Naive B cell (primary cell): Measurements from ENCODE around the gene VPS52. TPM values are rescaled to one million over a fixed set of nuclear protein-coding genes. Genes with fewer than 3 reads are reported as not detected.
"Not testable (repeated sequence)": the region's sequence is repeated elsewhere in the genome, so short reads cannot be mapped to it uniquely, and the experiment has no call there.

Experiments
- ATAC-seq, 2 donors: fragments of 150-1000 bp; cut with Tn5 transposase; 2 replicates each; pipeline ENCODE4 v1.10.0; 2021; ENCODE audit warnings: low read depth in 2 of 2, mild to moderate bottlenecking in 2 of 2, moderate library complexity in 2 of 2
- DNase-seq: peaks from one replicate; pipeline ENCODE4 v3.0.0; 2022
- H3K27ac Mint-ChIP-seq, 6 donors: one replicate each; pipeline ENCODE4 v1.8.0; 2020 to 2022; ENCODE audit warnings: mild to moderate bottlenecking in 6 of 6, mixed read lengths in 6 of 6, moderate library complexity in 5 of 6, inconsistent platforms in 2 of 6
- H3K27me3 Mint-ChIP-seq, 3 donors: one replicate each; pipeline ENCODE4 v1.8.0; 2021 to 2022; ENCODE audit warnings: mixed read lengths in 3 of 3, mild to moderate bottlenecking in 1 of 3
- H3K36me3 Mint-ChIP-seq, 2 donors: one replicate each; pipeline ENCODE4 v1.8.0; 2020 to 2022; ENCODE audit warnings: mixed read lengths in 2 of 2, inconsistent platforms in 1 of 2, mild to moderate bottlenecking in 1 of 2
- H3K4me1 Mint-ChIP-seq, 3 donors: one replicate each; pipeline ENCODE4 v1.8.0; 2020 to 2022; ENCODE audit warnings: mixed read lengths in 3 of 3, inconsistent platforms in 1 of 3, mild to moderate bottlenecking in 1 of 3, moderate library complexity in 1 of 3
- H3K4me3 Mint-ChIP-seq, 8 donors: one replicate each; pipeline ENCODE4 v1.8.0; 2020 to 2022; ENCODE audit warnings: mild to moderate bottlenecking in 8 of 8, mixed read lengths in 8 of 8, moderate library complexity in 8 of 8, inconsistent platforms in 2 of 8
- H3K9me3 Mint-ChIP-seq, 7 donors: one replicate each; pipeline ENCODE4 v1.8.0; 2020 to 2022; ENCODE audit warnings: mixed read lengths in 7 of 7, mild to moderate bottlenecking in 5 of 7, inconsistent platforms in 2 of 7, moderate library complexity in 1 of 7
- polyA plus RNA-seq, 6 donors: library from polyadenylated mRNA; unstranded; fragments of 300-500 nt; fragmentation: Illumina TruSeq; gene quantifications; one replicate each; pipeline ENCODE4 v1.2.3, GENCODE V29; 2021; ENCODE audit warnings: low read depth in 6 of 6

Gene VPS52
- polyA plus RNA-seq, 6 donors from 2014 or later: 5.3 to 18.9 (median 14.4) TPM

- Mint-ChIP-seq H3K4me1 (peaks cover 61 to 77% (median 76%) of the 10 kb centered on the region in 3 donors), H3K36me3 (peaks cover 4 to 15% of the 10 kb centered on the region in 2 donors), H3K27ac (peak overlapping the region in 5 of 6 donors; percentile 96 to 99 (median 99)), H3K27me3 (no peaks in the 10 kb centered on the region), H3K9me3 (no peaks in the 10 kb centered on the region), H3K4me3 (peak overlapping the region; percentile 89 to 99 (median 98))
- no peak for ATAC-seq
- DNase-seq: no peak
Measured at GRCh38 chr6:33273129-33273923, 1.6 kb upstream of the VPS52 start.

GRCh38 chr6:33272275-33273128, 826 bp upstream of the VPS52 start:
- peak overlapping the region; percentile 96 to 99 (median 99) for H3K27ac Mint-ChIP-seq
- H3K4me1 Mint-ChIP-seq: peaks cover 54 to 71% (median 68%) of the 10 kb centered on the region in 3 donors
- no peaks in the 10 kb centered on the region for H3K27me3 Mint-ChIP-seq
- H3K9me3 Mint-ChIP-seq: no peaks in the 10 kb centered on the region
- DNase-seq: no peak
- peak in 1 of 2 donors; percentile 0 for ATAC-seq
- H3K4me3 Mint-ChIP-seq: peak overlapping the region; percentile 89 to 99 (median 98)
- peaks cover 11 to 23% of the 10 kb centered on the region in 2 donors for H3K36me3 Mint-ChIP-seq

- Mint-ChIP-seq H3K4me3 (peak overlapping the region; percentile 89 to 99 (median 98)), H3K4me1 (peaks cover 45 to 65% (median 60%) of the 10 kb centered on the region in 3 donors), H3K27ac (peak overlapping the region; percentile 96 to 99 (median 99)), H3K36me3 (peaks cover 20 to 37% of the 10 kb centered on the region in 2 donors), H3K9me3 (no peaks in the 10 kb centered on the region), H3K27me3 (no peaks in the 10 kb centered on the region)
- DNase-seq: no peak
- peak; percentile 23 to 36 for ATAC-seq
Measured at GRCh38 chr6:33271117-33271467, 584 bp downstream of the VPS52 start.

- Mint-ChIP-seq H3K4me1 (peaks cover 1 to 8% (median 5%) of the 10 kb centered on the region in 3 donors), H3K9me3 (no peaks in the 10 kb centered on the region), H3K27me3 (no peaks in the 10 kb centered on the region), H3K27ac (peak overlapping the region in 2 of 6 donors; percentile 60 to 93), H3K36me3 (peaks cover 23 to 29% of the 10 kb centered on the region in 2 donors), H3K4me3 (peak overlapping the region in 1 of 8 donors; percentile 78)
- DNase-seq (no peak), ATAC-seq (no peak)
Measured at GRCh38 chr6:33264015-33264414, 7.7 kb downstream of the VPS52 start.

- peak overlapping the region in 2 of 6 donors; percentile 12 to 17 for H3K27ac Mint-ChIP-seq
- ATAC-seq, H3K4me1 Mint-ChIP-seq, H3K4me3 Mint-ChIP-seq, DNase-seq, H3K27me3 Mint-ChIP-seq, H3K9me3 Mint-ChIP-seq: not testable (repeated sequence)
- H3K36me3 Mint-ChIP-seq: peaks cover 14 to 16% of the 10 kb centered on the region in 2 donors
Measured at GRCh38 chr6:33262490-33262889, 9.2 kb downstream of the VPS52 start.

- ATAC-seq (no peak), DNase-seq (no peak)
- Mint-ChIP-seq H3K36me3 (peaks cover 0 to 7% of the 10 kb centered on the region in 2 donors), H3K4me3 (no peak overlapping the region), H3K4me1 (peaks cover 0 to 5% (median under 1%) of the 10 kb centered on the region in 3 donors), H3K27me3 (no peaks in the 10 kb centered on the region), H3K9me3 (no peaks in the 10 kb centered on the region), H3K27ac (no peak overlapping the region)
Measured at GRCh38 chr6:33259032-33259431, 12.6 kb downstream of the VPS52 start.

GRCh38 chr6:33254591-33254990, 17.1 kb downstream of the VPS52 start:
- Mint-ChIP-seq H3K4me1 (peaks cover 13 to 21% (median 19%) of the 10 kb centered on the region in 3 donors), H3K27ac (no peak overlapping the region), H3K4me3 (no peak overlapping the region), H3K9me3 (no peaks in the 10 kb centered on the region), H3K27me3 (no peaks in the 10 kb centered on the region), H3K36me3 (peaks cover 5 to 7% of the 10 kb centered on the region in 2 donors)
- ATAC-seq (no peak), DNase-seq (no peak)

- peak overlapping the region in 1 of 6 donors; percentile 71 for H3K27ac Mint-ChIP-seq
- H3K27me3 Mint-ChIP-seq: no peaks in the 10 kb centered on the region
- peaks cover 5 to 7% of the 10 kb centered on the region in 2 donors for H3K36me3 Mint-ChIP-seq
- H3K4me1 Mint-ChIP-seq: peaks cover 20 to 40% (median 37%) of the 10 kb centered on the region in 3 donors
- no peak overlapping the region for H3K4me3 Mint-ChIP-seq
- no peaks in the 10 kb centered on the region for H3K9me3 Mint-ChIP-seq
- DNase-seq (no peak), ATAC-seq (no peak)
Measured at GRCh38 chr6:33252759-33253158, 18.9 kb downstream of the VPS52 start.

GRCh38 chr6:33251395-33252012, 20.2 kb downstream of the VPS52 start:
- no peak for ATAC-seq
- Mint-ChIP-seq H3K9me3 (no peaks in the 10 kb centered on the region), H3K27me3 (peaks cover 0 to 3% (median 0%) of the 10 kb centered on the region in 3 donors), H3K4me1 (peaks cover 20 to 40% (median 38%) of the 10 kb centered on the region in 3 donors), H3K36me3 (peaks cover 5 to 7% of the 10 kb centered on the region in 2 donors), H3K27ac (peak overlapping the region in 1 of 6 donors; percentile 74), H3K4me3 (peak overlapping the region in 3 of 8 donors; percentile 35 to 71 (median 66))
- DNase-seq: no peak

GRCh38 chr6:33250731-33251130, 20.9 kb downstream of the VPS52 start:
- H3K27ac Mint-ChIP-seq: peak overlapping the region in 3 of 6 donors; percentile 29 to 91 (median 87)
- no peak for DNase-seq
- H3K36me3 Mint-ChIP-seq: peaks cover 5 to 7% of the 10 kb centered on the region in 2 donors
- no peak for ATAC-seq
- H3K9me3 Mint-ChIP-seq: no peaks in the 10 kb centered on the region
- H3K27me3 Mint-ChIP-seq: peaks cover 0 to 4% (median 0%) of the 10 kb centered on the region in 3 donors
- peak overlapping the region in 5 of 8 donors; percentile 70 to 95 (median 92) for H3K4me3 Mint-ChIP-seq
- H3K4me1 Mint-ChIP-seq: peaks cover 20 to 40% (median 38%) of the 10 kb centered on the region in 3 donors

- Mint-ChIP-seq H3K4me1 (peaks cover 20 to 40% (median 38%) of the 10 kb centered on the region in 3 donors), H3K9me3 (no peaks in the 10 kb centered on the region), H3K27me3 (peaks cover 0 to 4% (median 0%) of the 10 kb centered on the region in 3 donors), H3K36me3 (peaks cover 5 to 7% of the 10 kb centered on the region in 2 donors), H3K27ac (peak overlapping the region; percentile 83 to 99 (median 95)), H3K4me3 (peak overlapping the region; percentile 89 to 95 (median 92))
- DNase-seq (no peak), ATAC-seq (no peak)
Measured at GRCh38 chr6:33249732-33250630, 21.7 kb downstream of the VPS52 start.
